Prostate gland (tissue), 2 donors: Measurements from ENCODE around the gene TNK1. TPM values are rescaled to one million over a fixed set of nuclear protein-coding genes. Genes with fewer than 3 reads are reported as not detected.

ENCODE experiments used
- DNase-seq: peaks from one replicate; pipeline ENCODE4 v3.0.0-alpha.2; 2019; ENCODE audit warnings: low spot score
- H3K27ac ChIP-seq, 2 donors: fragments of 200-600 bp; sonication (generic); 2 replicates each; pipeline ENCODE4 v1.5.1; 2017 to 2019
- H3K27me3 ChIP-seq: fragments of 200-600 bp; sonication (generic); replicated peaks from 2 replicates; pipeline ENCODE4 v1.5.1; 2019; ENCODE audit not compliant: insufficient read depth
- H3K36me3 ChIP-seq, 2 donors: fragments of 200-600 bp; sonication (generic); 1 replicate in 1 of 2; 2 replicates in 1 of 2; pipeline versions ENCODE4 v1.5.1 to v1.8.1; 2017 to 2019
- H3K4me1 ChIP-seq: fragments of 200-600 bp; sonication (generic); replicated peaks from 2 replicates; pipeline ENCODE4 v1.5.1; 2019
- H3K4me3 ChIP-seq, 2 donors: fragments of 200-600 bp; sonication (generic); 2 replicates each; pipeline ENCODE4 v1.5.1; 2017 to 2019
- H3K9me3 ChIP-seq: fragments of 200-600 bp; sonication (generic); 2 replicates; pipeline ENCODE4 v1.5.1; 2017
- CTCF ChIP-seq, 4 experiments: fragments of 200-600 bp in 2 of 4; fragments of 450-650 bp in 2 of 4; sonication (generic) in 2 of 4; IDR thresholded peaks; 1 replicate in 3 of 4; 2 replicates in 1 of 4; pipeline ENCODE4 v1.5.1; 2016 to 2019; ENCODE audit warnings: antibody characterized with exemption in 4 of 4, mild to moderate bottlenecking in 2 of 4, moderate library complexity in 2 of 4
- POLR2A ChIP-seq: fragments of 450-650 bp; IDR thresholded peaks from one replicate; pipeline ENCODE4 v1.6.1; 2016; ENCODE audit warnings: antibody characterized with exemption, mild to moderate bottlenecking
- POLR2AphosphoS5 ChIP-seq: sonication (generic); formaldehyde crosslinking; IDR thresholded peaks from one replicate; pipeline ENCODE4 v1.6.1; 2017; ENCODE audit warnings: antibody characterized with exemption
- WGBS: methylation state at CpG from one replicate; pipeline ENCODE4 v1.1.5; 2018; 5-methylcytosine and 5-hydroxymethylcytosine counted together
- intact Hi-C: fragments of 100-400 bp; cut with DNase I; formaldehyde crosslinking; loops from one replicate; pipeline ENCODE4 v1.14.2; 2022
- total RNA-seq, 2 donors: library from RNA; depleted of rRNA; stranded (reverse); fragments of >200 nt; gene quantifications; one replicate each; pipeline ENCODE4 v1.1.0, GENCODE V29; 2016

Gene TNK1
- total RNA-seq, 2 donors from 2014 or later: 9.9 to 28.4 TPM

- no peak overlapping the region for H3K27ac ChIP-seq
- intact Hi-C loops: no loop called here
- TF ChIP-seq POLR2A: no peak
- TF ChIP-seq POLR2AphosphoS5: no peak
- TF ChIP-seq CTCF (IDR thresholded peaks at IDR 0.05): no peak
- WGBS: 72% methylated on average over 6 of the region's 6 CpGs
- H3K4me1 ChIP-seq: no peaks in the 10 kb centered on the region
- no peak overlapping the region for H3K4me3 ChIP-seq
- no peaks in the 10 kb centered on the region for H3K27me3 ChIP-seq
- no peak for DNase-seq
- no peaks in the 10 kb centered on the region for H3K36me3 ChIP-seq
- no peaks in the 10 kb centered on the region for H3K9me3 ChIP-seq
Observed at GRCh38 chr17:7413346-7413985, 32.6 kb downstream of the TNK1 start.

- Histone ChIP-seq H3K36me3 (no peaks in the 10 kb centered on the region), H3K27me3 (no peaks in the 10 kb centered on the region), H3K4me1 (no peaks in the 10 kb centered on the region), H3K9me3 (no peaks in the 10 kb centered on the region), H3K4me3 (no peak overlapping the region), H3K27ac (no peak overlapping the region)
- WGBS: 80% methylated on average over 14 of the region's 14 CpGs
- intact Hi-C loops: no loop called here
- TF ChIP-seq POLR2AphosphoS5 (no peak), POLR2A (no peak), CTCF (IDR thresholded peaks at IDR 0.05) (no peak)
- DNase-seq: no peak
Observed at GRCh38 chr17:7414837-7415236, 33.9 kb downstream of the TNK1 start.

- intact Hi-C loops: no loop called here
- H3K4me1 ChIP-seq: no peaks in the 10 kb centered on the region
- H3K27ac ChIP-seq: no peak overlapping the region
- H3K9me3 ChIP-seq: no peaks in the 10 kb centered on the region
- no peak for DNase-seq
- no peak for TF ChIP-seq POLR2A
- no peak for TF ChIP-seq POLR2AphosphoS5
- no peak for TF ChIP-seq CTCF (IDR thresholded peaks at IDR 0.05)
- WGBS: 89% methylated on average over 21 of the region's 23 CpGs
- H3K27me3 ChIP-seq: no peaks in the 10 kb centered on the region
- no peak overlapping the region for H3K4me3 ChIP-seq
- H3K36me3 ChIP-seq: no peaks in the 10 kb centered on the region
Observed at GRCh38 chr17:7415784-7416183, 34.9 kb downstream of the TNK1 start.

GRCh38 chr17:7416323-7416722 is 35.4 kb downstream of the TNK1 start:
- no peaks in the 10 kb centered on the region for H3K9me3 ChIP-seq
- TF ChIP-seq POLR2AphosphoS5 (no peak), CTCF (IDR thresholded peaks at IDR 0.05) (no peak), POLR2A (no peak)
- DNase-seq: no peak
- no peaks in the 10 kb centered on the region for H3K36me3 ChIP-seq
- WGBS: 83% methylated on average over 6 of the region's 6 CpGs
- H3K27me3 ChIP-seq: no peaks in the 10 kb centered on the region
- intact Hi-C loops: no loop called here
- H3K4me3 ChIP-seq: no peak overlapping the region
- H3K4me1 ChIP-seq: no peaks in the 10 kb centered on the region
- no peak overlapping the region for H3K27ac ChIP-seq

GRCh38 chr17:7417056-7417655 is 36.3 kb downstream of the TNK1 start:
- Histone ChIP-seq H3K27me3 (no peaks in the 10 kb centered on the region), H3K4me3 (no peak overlapping the region), H3K36me3 (no peaks in the 10 kb centered on the region), H3K4me1 (no peaks in the 10 kb centered on the region), H3K27ac (no peak overlapping the region), H3K9me3 (no peaks in the 10 kb centered on the region)
- no peak for TF ChIP-seq POLR2AphosphoS5
- no peak for TF ChIP-seq CTCF (IDR thresholded peaks at IDR 0.05)
- TF ChIP-seq POLR2A: no peak
- intact Hi-C loops: no loop called here
- DNase-seq: no peak
- WGBS: 93% methylated on average over 53 of the region's 54 CpGs
